Posterior vena cava (tissue), 2 donors: Measurements from ENCODE around the gene CLIC1. TPM values are rescaled to one million over a fixed set of nuclear protein-coding genes. Genes with fewer than 3 reads are reported as not detected.
A peak's percentile ranks its signal among the peaks of the same experiment; 100 is the strongest.
"Not testable (repeated sequence)": the region's sequence is repeated elsewhere in the genome, so short reads cannot be mapped to it uniquely, and the experiment has no call there.

ENCODE experiments used
- DNase-seq: peaks from one replicate; pipeline ENCODE4 v3.0.0-alpha.2; 2020; ENCODE audit warnings: low spot score
- intact Hi-C, 2 donors: fragments of 100-400 bp; cut with DNase I; formaldehyde crosslinking; loops; one replicate each; pipeline versions ENCODE4 v1.14.1 to v1.14.2; 2022 to 2023
- total RNA-seq, 2 donors: library from RNA; stranded (reverse); fragmentation: NEBNext Ultra II Directional; extraction: Animal tissue kit (Norgen Biotek cat#: 25700); gene quantifications; one replicate each; pipeline ENCODE4 v1.2.1, GENCODE V29; 2021
- donor health status: DM: yes; HTN: yes; CAD: no.
- donor health status: DM: yes; HTN: yes; CAD: no.

The CLIC1 gene
- total RNA-seq, 2 donors from 2014 or later: 272 to 402 TPM

DNA sequence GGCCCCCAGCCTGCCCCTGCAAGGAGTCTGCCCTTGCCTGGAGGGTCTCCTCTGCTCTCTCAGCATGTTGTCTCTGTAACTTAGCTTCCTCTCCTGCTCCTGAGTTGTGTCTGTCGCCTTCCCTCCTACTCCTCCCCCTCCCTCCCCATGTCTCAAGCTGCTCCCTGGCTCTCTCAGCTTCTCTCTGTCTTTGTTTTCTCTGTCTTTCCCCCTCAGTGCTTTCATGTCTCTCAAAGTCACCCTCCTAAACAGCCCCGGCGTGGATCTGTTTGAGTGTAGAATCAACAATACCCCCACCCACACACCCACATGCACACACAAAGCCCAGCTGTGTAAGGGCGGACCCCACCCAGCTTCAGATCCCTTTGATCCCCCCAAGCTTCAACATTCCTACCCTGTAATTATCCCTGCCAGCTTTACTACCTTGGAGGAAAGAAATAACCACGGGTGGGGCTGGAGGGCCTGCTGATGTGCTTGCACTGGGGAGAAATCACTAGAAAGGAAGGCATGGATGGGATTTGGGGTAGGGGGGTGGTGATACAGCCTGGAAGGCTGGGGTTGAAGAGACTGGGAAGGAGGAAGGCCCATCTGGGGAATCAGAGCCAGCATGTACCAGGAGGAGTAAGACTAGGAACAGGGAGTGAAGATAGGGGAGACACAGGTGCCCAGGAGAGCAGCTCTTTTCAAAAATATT is 22.2 kb downstream of the CLIC1 start:
- DNase-seq: no peak
- intact Hi-C loops: loop anchor here in 1 of 2 donors (1.0 kb wide), 1 partner anchor 19 kb away; no protein-coding TSS in a partner anchor

DNA sequence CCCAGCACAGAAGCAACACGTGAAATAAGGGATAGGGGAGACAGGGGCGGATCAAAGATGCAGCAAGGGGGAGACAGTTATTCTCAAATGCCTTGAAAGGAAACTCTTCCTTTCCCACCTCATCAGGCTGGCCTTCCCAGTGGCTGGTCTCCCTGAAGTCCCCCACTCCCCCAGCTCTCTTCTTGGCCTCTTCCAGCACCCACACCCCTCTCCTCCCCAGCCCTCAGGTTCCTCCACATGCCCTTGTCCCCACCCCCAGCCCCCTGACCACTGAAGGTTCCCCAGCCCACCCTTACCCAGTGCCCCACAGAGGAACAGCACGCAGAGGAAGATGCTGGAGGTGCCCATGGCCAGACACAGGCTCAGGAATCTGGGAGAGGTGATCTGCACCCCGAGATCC is 22.9 kb downstream of the CLIC1 start:
- no peak for DNase-seq
- intact Hi-C loops: loop anchor here in 1 of 2 donors (1.0 kb wide), 1 partner anchor 20 kb away; no protein-coding TSS in a partner anchor

DNA sequence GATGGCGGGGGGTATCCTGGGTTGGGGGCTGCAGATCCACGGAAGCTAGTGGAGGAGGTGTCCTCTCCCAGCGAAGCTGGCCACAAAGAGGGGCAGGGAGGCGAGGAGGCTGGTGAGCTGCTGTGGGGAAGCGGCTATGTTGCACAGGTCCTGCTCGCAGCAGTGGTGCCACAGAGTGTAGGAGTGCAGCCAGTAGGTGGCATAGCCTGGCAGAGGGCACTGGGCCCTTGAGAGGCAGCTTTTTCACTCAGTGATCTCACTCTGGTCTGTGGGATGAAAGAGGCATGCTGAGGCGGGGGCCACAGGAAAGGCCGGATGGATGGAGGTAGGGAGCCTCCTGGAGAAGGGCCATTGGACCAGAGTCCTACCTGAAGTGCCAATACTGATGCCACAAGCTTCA is 24.0 kb downstream of the CLIC1 start:
- no peak for DNase-seq
- intact Hi-C loops: no loop called here

DNA sequence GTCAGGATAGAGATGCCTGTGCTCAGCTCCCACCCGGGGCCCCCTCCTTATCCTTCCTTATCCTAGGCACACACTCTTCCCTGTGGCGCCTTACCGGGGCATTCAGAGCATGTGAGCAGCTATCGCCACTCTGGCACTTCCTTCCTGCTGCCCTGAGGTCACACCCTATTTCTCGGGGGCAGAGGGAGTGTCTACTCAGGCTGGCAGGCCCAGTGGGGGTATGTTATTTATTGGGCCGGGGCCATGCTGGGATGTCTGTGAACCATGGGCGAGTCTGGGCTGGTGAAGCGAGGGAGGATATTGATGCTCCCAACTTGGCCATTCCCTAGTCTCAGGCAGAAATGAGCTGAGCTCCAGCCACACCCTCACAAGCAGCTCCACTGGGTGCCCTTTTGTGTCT is 25.1 kb downstream of the CLIC1 start:
- intact Hi-C loops: no loop called here
- no peak for DNase-seq

DNA sequence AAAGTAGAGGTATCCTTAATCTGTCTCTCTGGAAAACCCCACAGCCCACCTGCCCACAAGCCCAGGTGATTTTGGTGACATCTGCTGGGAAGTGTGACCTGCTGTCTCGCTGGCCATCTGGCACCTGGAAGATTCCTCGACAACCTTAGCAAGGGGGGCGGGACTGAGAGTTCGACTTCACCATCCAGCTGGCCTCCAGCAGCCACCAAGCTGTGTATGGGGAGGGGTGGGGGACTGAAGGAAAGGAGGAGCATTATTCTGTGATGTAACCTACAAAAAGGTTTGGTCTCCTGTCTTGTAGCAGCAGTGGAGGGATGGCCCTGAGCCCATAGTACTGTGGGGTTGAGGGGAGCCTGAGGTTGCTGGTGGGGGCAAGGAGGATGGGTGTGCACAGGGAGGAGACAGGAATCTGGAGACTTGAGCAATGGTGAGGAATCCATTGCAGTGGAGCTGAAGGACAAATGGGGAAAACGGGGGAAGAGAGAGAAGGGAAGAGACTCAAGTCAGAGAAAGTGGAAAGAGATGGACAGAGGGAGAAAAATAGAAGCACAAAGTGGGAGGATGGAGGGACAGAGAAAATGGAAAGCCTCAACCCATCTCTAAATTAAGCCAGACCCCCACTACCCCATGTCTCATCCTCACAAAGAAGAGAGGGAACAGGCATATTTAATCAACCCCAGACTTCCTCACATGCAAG is 25.7 kb downstream of the CLIC1 start:
- intact Hi-C loops: no loop called here
- no peak for DNase-seq

DNA sequence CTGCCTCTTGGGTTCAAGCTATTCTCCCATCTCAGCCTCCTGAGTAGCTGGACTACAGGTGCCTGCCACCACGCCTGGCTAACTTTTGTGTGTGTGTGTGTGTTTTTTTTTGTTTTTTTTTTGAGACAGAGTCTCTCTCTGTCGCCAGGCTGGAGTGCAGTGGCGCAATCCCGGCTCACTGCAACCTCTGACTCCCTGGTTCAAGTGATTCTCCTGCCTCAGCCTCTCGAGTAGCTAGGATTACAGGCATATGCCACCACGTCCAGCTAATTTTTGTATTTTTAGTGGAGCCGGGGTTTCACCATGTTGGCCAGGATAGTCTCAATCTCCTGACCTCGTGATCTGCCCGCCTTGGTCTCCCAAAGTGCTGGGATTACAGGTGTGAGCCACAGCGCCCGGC is 27.2 kb downstream of the CLIC1 start:
- DNase-seq, intact Hi-C loops: not testable (repeated sequence)

DNA sequence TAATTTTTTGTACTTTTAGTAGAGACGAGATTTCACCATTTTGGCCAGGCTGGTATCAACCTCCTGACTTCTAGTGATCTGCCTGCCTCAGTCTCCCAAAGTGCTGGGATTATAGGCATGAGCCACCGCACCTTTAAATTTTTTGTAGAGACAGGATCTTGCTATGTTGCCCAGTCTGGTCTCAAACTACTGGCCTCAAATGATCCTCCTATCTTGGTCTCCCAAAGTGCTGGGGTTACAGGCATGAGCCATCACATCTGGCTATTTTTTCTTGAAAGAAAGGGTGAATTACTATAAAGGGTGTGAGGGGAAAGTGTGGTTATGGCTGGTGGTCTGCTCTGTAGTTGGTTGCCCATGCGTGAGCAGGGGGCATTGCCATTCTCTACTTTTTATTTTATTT is 28.1 kb downstream of the CLIC1 start:
- intact Hi-C loops: no loop called here
- no peak for DNase-seq

DNA sequence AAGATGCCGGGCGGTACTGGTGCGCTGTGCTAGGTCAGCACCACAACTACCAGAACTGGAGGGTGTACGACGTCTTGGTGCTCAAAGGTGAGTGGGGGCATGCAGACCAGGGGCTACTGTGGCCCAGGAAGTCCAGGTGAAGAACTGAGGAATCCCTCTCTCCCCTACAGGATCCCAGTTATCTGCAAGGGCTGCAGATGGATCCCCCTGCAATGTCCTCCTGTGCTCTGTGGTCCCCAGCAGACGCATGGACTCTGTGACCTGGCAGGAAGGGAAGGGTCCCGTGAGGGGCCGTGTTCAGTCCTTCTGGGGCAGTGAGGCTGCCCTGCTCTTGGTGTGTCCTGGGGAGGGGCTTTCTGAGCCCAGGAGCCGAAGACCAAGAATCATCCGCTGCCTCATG is 28.6 kb downstream of the CLIC1 start:
- intact Hi-C loops: no loop called here
- DNase-seq: no peak

DNA sequence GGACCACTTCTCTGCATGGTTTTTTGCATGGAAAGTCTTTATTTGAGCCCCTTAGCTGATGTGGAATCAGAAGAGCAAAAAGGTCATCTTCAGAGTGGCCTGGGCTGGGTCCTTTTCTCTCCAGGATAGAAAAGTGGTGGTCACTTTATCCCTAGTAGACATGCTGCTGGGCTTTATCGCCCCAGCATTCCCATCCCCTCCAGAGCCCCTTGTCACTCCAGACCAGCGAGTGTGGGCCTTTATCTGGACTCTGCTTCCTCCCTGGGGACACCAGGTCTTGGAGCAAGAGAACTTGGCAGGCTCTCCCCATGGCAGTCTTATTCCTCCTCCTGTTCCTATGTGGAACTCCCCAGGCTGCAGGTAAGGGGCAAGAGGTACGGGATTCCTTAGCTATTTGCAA is 29.7 kb downstream of the CLIC1 start, which contains the start of gene LY6G6F:
Gene LY6G6F, plus strand, starts transcription at position 268 of the 400 bp plus-strand sequence. Its CDS starts 41 bp downstream, at position 309.
- intact Hi-C loops: no loop called here
- no peak for DNase-seq

DNA sequence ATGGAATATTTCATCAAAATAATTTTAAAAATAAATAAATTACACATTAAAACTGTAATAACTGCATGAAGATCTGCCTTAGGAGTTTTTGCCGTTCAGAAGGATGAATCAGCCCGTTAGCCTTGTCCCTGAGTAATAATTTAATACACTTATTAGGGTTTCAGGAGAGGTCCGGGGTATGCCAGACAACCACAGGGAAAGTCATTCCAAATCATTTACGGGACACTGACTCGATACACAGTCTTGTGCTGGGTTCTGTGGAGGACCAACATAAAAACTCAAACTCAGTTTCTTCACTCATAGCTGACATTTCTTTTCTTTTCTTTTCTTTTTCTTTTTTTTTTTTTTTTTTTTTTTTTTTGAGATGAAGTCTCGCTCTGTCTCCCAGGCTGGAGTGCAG is 30.4 kb downstream of the CLIC1 start:
- intact Hi-C loops: no loop called here
- DNase-seq: no peak

DNA sequence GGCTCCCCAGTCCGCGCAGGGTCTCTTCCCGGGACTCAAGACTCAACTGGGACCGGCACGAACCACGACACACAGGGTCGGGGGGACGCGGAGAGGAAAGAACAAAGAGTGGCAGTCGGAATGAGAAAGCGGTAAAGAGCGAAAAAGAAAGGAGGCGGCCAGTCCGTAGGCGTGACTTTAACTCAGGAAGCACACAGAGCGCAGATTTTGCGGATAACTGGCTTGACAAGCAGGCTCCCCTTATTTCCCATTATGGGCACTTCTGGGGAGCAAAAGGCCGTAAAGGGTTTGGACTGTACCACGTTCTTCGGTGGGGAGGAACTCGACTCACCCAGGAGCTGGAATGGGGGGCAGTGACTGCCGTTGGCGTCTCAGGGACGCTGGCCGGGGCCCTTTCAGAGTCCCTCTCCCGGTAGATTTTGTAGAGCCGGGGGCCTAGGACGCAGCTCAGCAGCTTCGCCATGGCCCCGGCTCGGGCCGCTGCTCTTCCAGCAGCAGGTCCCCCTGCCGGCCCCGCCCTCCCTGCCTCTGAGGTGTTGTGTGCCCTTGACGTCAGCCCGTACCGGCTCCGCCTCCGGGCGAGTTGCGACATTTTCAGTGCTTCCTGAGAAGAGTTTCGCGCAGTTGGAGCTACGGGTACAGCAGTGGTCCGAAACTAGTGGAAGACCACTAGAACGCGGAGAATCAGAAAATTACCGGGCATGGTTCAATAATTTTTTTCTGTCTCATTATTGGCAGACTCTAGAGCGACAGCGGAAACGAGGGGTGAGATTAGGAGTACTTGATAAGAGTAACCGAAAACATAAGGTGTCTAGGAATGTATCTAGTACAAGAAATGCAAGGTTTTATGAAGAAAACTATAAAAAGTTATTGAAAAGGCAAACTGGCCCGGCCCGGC is 33.3 kb downstream of the CLIC1 start, which contains the start of gene ABHD16A:
Gene ABHD16A, minus strand, starts transcription at position 506 of the 898 bp plus-strand sequence. Its CDS starts 43 bp downstream, at position 463.
- intact Hi-C loops: no loop called here
- peak; percentile 100 for DNase-seq

DNA sequence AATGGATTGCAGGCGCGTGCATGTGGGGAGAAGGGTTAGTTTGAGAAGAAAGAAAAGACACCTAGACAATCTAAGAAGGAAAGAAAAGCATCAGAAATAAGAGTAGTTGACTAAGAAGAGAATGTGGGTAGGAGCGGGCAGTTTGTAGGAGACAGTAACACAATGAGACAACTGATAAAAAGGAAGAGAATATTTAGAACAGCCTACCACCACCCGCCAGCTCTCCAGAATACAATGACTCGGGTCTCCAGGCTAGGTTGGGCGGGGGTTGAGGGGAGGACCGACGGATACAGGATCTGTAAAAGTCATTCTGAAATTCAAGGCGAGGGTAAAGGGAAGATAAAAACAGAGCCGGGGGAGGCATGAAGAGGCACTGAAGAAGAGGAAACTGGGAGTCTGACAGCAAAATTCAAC is 33.9 kb downstream of the CLIC1 start:
- no peak for DNase-seq
- intact Hi-C loops: no loop called here

DNA sequence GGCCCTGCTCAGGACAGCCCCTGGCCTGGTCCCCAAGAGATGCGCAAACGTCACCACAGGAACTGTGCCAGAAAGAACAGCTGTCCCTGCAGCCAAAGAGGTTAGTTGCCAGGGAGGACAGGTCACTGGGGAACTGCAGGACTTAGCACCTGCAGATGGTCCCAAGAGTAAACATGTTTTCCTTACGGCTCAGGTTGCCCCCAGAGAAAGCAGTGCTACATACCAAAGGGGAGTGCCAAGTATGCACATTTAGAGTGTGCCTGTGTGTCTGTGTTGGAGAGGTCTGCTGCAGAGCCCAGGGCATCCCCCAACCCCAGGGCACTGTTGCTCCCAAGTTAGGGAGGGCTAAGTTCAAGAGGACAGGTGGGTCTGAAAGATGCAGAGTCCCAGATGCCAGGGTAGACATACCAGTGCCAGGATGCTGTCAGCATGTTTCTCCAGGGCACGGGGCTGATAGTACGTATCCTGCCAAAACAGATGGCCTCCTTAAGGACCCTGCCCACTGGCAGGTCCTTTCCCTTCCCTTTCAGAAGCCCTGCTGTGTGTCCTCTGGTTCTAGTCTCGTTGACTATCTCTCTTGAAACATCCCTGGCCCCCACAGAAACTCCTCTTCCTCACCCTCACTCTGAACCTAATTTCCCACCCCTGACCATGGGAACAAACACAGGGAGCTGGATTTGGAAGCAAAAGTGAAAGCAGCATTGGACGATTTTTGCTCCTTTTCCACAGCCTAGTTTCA is 34.5 kb downstream of the CLIC1 start:
- intact Hi-C loops: no loop called here
- no peak for DNase-seq

DNA sequence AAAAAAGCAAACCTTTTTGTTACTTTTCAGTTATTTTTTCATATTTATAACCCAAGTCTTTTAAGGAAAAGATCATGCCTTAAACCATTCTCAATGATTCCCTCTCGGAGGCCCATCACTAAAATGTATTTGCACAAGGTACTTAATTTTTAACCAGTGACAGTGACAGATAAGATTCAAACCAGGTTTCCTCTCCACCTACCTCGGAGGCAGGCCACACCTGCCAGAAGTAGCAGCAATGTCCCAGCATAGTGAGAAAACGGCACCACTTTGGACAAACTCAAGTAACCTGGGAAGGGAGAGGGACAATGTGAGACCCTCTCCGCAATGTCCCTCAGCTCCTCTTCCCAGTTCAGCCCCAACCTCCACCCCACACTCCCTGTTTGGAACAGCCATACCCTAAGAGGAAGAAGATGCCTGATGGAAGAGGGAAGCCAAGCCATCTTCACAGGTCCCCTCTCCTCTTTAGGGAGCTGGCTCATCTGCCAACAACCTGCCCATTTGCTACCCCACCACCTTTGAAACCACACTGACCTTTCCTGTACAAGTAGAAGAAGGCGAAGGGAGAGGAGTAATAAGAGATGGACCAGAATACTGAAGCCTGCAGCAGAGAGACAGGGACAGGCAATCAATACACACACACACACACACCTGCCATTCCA is 35.5 kb downstream of the CLIC1 start:
- intact Hi-C loops: no loop called here
- no peak for DNase-seq

DNA sequence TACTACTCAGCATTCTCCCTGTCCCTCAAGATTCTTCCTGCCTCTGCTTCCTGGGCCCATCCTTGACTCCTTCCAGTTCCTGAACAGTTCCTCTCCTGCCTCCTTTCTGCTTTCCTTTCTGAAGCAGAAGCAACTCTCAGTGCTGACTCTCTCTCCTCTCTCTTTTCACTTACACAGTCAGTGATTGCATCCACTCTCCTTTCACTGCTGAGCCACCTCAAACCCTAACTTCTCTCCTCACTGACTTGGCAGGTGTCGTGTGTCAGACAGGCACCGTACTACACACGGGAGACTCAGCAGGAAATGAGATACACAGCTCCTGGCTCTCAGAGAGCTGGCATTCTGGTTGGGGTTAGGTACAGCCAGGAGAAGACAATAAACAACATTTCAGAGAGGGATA is 38.8 kb downstream of the CLIC1 start:
- no peak for DNase-seq
- intact Hi-C loops: no loop called here

DNA sequence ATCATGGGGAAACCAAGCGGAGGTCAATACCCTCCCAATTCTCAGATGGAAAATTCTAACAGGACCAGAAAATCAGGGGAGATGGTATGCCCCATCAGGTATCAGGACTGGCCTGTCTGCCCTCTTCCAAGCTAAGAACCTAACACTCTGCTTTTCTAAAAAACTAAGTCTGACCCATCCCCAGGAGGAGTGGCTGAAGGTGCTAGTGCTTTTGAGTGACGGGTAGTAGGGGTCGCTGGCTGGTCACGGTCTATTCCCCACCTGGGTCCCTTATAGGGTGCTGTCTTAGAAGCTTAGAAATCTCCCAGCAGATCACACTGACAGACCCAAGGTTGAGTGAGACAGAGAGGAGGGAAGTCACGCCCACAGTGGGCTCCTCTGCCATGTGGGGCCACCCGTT is 42.8 kb downstream of the CLIC1 start:
- DNase-seq: no peak
- intact Hi-C loops: no loop called here

DNA sequence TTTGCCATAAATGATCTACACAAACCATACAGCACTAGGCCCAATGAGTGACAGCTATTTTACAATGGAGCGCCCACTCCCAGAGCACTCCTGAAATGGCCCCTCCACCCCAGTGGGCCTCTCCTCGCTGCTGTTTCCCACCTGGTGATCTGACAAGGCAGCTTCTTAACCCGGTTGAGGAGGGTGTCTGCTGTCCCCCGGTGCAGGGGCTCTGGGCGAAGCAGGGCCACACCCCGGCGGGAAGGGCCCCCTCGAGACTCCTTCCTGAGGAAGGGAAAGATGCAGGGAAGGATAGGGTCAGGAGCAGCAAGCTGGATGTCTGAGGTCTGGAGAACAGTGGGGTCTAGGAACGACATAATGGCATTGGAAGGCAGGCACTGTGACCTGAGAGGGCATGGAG is 43.4 kb downstream of the CLIC1 start:
- no peak for DNase-seq
- intact Hi-C loops: no loop called here

DNA sequence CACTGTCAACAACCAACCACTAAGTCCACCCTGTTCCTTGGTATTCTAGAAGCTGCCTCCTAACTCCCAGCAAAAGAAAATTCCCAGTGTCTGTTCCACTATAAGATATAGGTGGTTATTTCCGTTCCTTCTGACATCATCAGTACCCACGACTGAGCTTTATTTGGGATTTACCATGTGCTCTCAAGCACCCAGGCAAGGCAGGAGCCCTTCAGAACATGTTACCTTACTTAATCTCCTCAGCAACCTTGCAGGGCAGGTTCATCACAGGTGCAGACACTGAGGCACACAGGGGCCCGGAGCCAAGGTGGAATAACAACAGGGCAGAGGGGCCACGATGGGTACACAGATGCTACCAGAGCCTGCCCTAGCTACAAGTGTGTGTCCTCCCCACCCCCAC is 44.0 kb downstream of the CLIC1 start:
- no peak for DNase-seq
- intact Hi-C loops: no loop called here
